Keratinocyte (primary cell): ENCODE data around the gene PLCH2. TPM values are rescaled to one million over a fixed set of nuclear protein-coding genes. Genes with fewer than 3 reads are reported as not detected.

ENCODE experiments used
- DNase-seq: peaks from one replicate; pipeline ENCODE4 v3.0.0-alpha.2; 2011; ENCODE audit warnings: low read depth, missing footprints, low spot score
- FAIRE-seq: peaks from 2 replicates; lab custom pipeline; 2011; peaks lifted over from hg19 to GRCh38; lab: Jason Lieb, UNC
- H2AFZ ChIP-seq: 2 replicates; pipeline ENCODE4 v1.6.0; 2012; ENCODE audit warnings: low read length, control low read depth, inconsistent platforms; ENCODE audit not compliant: control insufficient read depth
- H3K27ac ChIP-seq: 2 replicates; pipeline ENCODE4 v1.5.1; 2011; ENCODE audit warnings: low read length; ENCODE audit not compliant: control insufficient read depth, insufficient read depth
- H3K27me3 ChIP-seq: 3 replicates; pipeline ENCODE4 v1.6.0; 2011; ENCODE audit warnings: low read length; ENCODE audit not compliant: control insufficient read depth, insufficient read depth; ENCODE audit errors: extremely low read depth
- H3K36me3 ChIP-seq, 2 experiments: 2 replicates in 1 of 2; 3 replicates in 1 of 2; pipeline ENCODE4 v1.5.1; 2011; ENCODE audit warnings: low read length in 2 of 2, mild to moderate bottlenecking in 1 of 2; ENCODE audit not compliant: control insufficient read depth in 2 of 2, insufficient read depth in 2 of 2; ENCODE audit errors: extremely low read depth in 1 of 2
- H3K4me1 ChIP-seq: 3 replicates; pipeline ENCODE4 v1.5.1; 2011; ENCODE audit warnings: low read length; ENCODE audit not compliant: control insufficient read depth, insufficient read depth; ENCODE audit errors: extremely low read depth
- H3K4me2 ChIP-seq: 3 replicates; pipeline ENCODE4 v1.6.0; 2011; ENCODE audit warnings: low read depth, low read length; ENCODE audit not compliant: control insufficient read depth, insufficient read depth; ENCODE audit errors: extremely low read depth
- H3K4me3 ChIP-seq, 3 experiments: fragments of 200-600 bp in 1 of 3; sonication (generic) in 1 of 3; 2 replicates in 2 of 3; 3 replicates in 1 of 3; pipeline ENCODE4 v1.5.1; 2011 to 2016; ENCODE audit warnings: low read length in 3 of 3, mild to moderate bottlenecking in 3 of 3, control low read depth in 2 of 3, inconsistent platforms in 1 of 3, low read depth in 1 of 3, mixed read lengths in 1 of 3, mixed run types in 1 of 3, moderate library complexity in 1 of 3; ENCODE audit not compliant: control insufficient read depth in 2 of 3, insufficient read depth in 2 of 3; ENCODE audit errors: extremely low read depth in 1 of 3
- H3K79me2 ChIP-seq: 2 replicates; pipeline ENCODE4 v1.6.0; 2012; ENCODE audit warnings: low read length; ENCODE audit not compliant: control insufficient read depth, insufficient read depth
- H3K9ac ChIP-seq: 3 replicates; pipeline ENCODE4 v1.6.0; 2011; ENCODE audit warnings: low read length; ENCODE audit not compliant: control insufficient read depth, insufficient read depth; ENCODE audit errors: extremely low read depth
- H3K9me1 ChIP-seq: 3 replicates; pipeline ENCODE4 v1.6.0; 2011; ENCODE audit warnings: low read length; ENCODE audit not compliant: control insufficient read depth, insufficient read depth; ENCODE audit errors: extremely low read depth
- H3K9me3 ChIP-seq: 2 replicates; pipeline ENCODE4 v1.5.1; 2012; ENCODE audit warnings: low read depth, low read length; ENCODE audit not compliant: control insufficient read depth
- H4K20me1 ChIP-seq: 3 replicates; pipeline ENCODE4 v1.6.0; 2011; ENCODE audit warnings: low read length; ENCODE audit not compliant: control insufficient read depth, insufficient read depth; ENCODE audit errors: extremely low read depth
- CTCF ChIP-seq, 3 experiments: IDR thresholded peaks in 1 of 3; conservative IDR thresholded peaks in 1 of 3; optimal IDR thresholded peaks in 1 of 3; 2 replicates in 2 of 3; 3 replicates in 1 of 3; pipeline versions ENCODE3 to v1.5.1; 2011; ENCODE audit warnings: low read length in 3 of 3, mild to moderate bottlenecking in 3 of 3, moderate library complexity in 2 of 3, control low read depth in 1 of 3, inconsistent platforms in 1 of 3; ENCODE audit not compliant: insufficient read depth in 2 of 3; ENCODE audit errors: extremely low read depth in 1 of 3
- EZH2 ChIP-seq: IDR thresholded peaks from one replicate; pipeline ENCODE4 v1.6.1; 2012; ENCODE audit warnings: inconsistent platforms, mild to moderate bottlenecking, low read length, moderate library complexity
- dilution Hi-C: fragments of 300-500 bp; cut with MboI; formaldehyde crosslinking; loops from one replicate; pipeline ENCODE4 v1.7.0; 2020; ENCODE audit warnings: low sequenced_read_pairs; ENCODE audit not compliant: extremely low pct_ligation_motif_present
- polyA plus RNA-seq, 5 experiments: library from polyadenylated mRNA; depleted of rRNA in 3 of 5; stranded (reverse) in 3 of 5; stranded (forward) in 1 of 5; unstranded in 1 of 5; fragments of >200 nt; gene quantifications; 1 replicate in 1 of 5; 2 replicates in 3 of 5; 3 replicates in 1 of 5; pipeline versions ENCODE4 v1.2.1 to v1.2.3, GENCODE V29; 2011 to 2012; ENCODE audit warnings: missing spikeins in 2 of 5, low read depth in 1 of 5, low replicate concordance in 1 of 5

Gene PLCH2
- polyA plus RNA-seq, 1 donor (not counting 4 experiments of a cell fraction or from before 2014, with no cell fraction given): 57.4 TPM

- dilution Hi-C loops: no loop called here
- Histone ChIP-seq H3K79me2 (peaks cover 45% of the 10 kb centered on the region), H3K4me2 (no peak overlapping the region), H3K9me3 (no peaks in the 10 kb centered on the region), H3K9me1 (no peaks in the 10 kb centered on the region), H2AFZ (no peak overlapping the region), H3K27ac (no peak overlapping the region), H3K9ac (no peak overlapping the region), H3K4me1 (peaks cover 9% of the 10 kb centered on the region), H3K27me3 (no peaks in the 10 kb centered on the region), H4K20me1 (peaks cover 3% of the 10 kb centered on the region), H3K36me3 (peaks cover 30 to 34% of the 10 kb centered on the region in 2 experiments), H3K4me3 (no peak overlapping the region)
- TF ChIP-seq EZH2 (no peak), CTCF (optimal IDR thresholded peaks at IDR 0.05 in 1 of 3, IDR thresholded peaks at IDR 0.05 in 1 of 3, conservative IDR thresholded peaks at IDR 0.05 in 1 of 3; ENCODE audit: extremely low read depth in 1 of 3, insufficient read depth in 2 of 3, low read length in 3 of 3) (no peak)
- no peak for FAIRE-seq
- no peak for DNase-seq
Observed at GRCh38 chr1:2520806-2521205, 44.7 kb downstream of the PLCH2 start.

- Histone ChIP-seq H3K27ac (no peak overlapping the region), H3K4me1 (peaks cover 16% of the 10 kb centered on the region), H3K79me2 (peaks cover 46% of the 10 kb centered on the region), H3K27me3 (no peaks in the 10 kb centered on the region), H3K9ac (no peak overlapping the region), H3K9me1 (no peaks in the 10 kb centered on the region), H3K4me3 (no peak overlapping the region), H4K20me1 (peaks cover 3% of the 10 kb centered on the region), H2AFZ (no peak overlapping the region), H3K4me2 (no peak overlapping the region), H3K36me3 (peaks cover 26 to 29% of the 10 kb centered on the region in 2 experiments), H3K9me3 (no peaks in the 10 kb centered on the region)
- no peak for TF ChIP-seq CTCF (optimal IDR thresholded peaks at IDR 0.05 in 1 of 3, IDR thresholded peaks at IDR 0.05 in 1 of 3, conservative IDR thresholded peaks at IDR 0.05 in 1 of 3; ENCODE audit: extremely low read depth in 1 of 3, insufficient read depth in 2 of 3, low read length in 3 of 3)
- no peak for TF ChIP-seq EZH2
- dilution Hi-C loops: no loop called here
- FAIRE-seq (no peak), DNase-seq (no peak)
Observed at GRCh38 chr1:2522230-2522629, 46.1 kb downstream of the PLCH2 start.
